Hepatocyte (in vitro differentiated cells): ENCODE measurements around the gene KRAS. TPM values are rescaled to one million over a fixed set of nuclear protein-coding genes. Genes with fewer than 3 reads are reported as not detected.

Experiments used
- DNase-seq: peaks from one replicate; pipeline ENCODE4 v3.0.0-alpha.2; 2016; ENCODE audit warnings: low spot score
- H2AFZ ChIP-seq: fragments of 200-600 bp; sonication (generic); 2 replicates; pipeline ENCODE4 v1.6.0; 2016; ENCODE audit warnings: antibody characterized with exemption, mild to moderate bottlenecking
- H3K27ac ChIP-seq: fragments of 200-600 bp; sonication (generic); 2 replicates; pipeline ENCODE4 v1.5.1; 2016; ENCODE audit warnings: mild to moderate bottlenecking
- H3K27me3 ChIP-seq: fragments of 200-600 bp; sonication (generic); 2 replicates; pipeline ENCODE4 v1.6.1; 2016
- H3K36me3 ChIP-seq: fragments of 200-600 bp; sonication (generic); replicated peaks from 2 replicates; pipeline ENCODE4 v1.5.1; 2016; ENCODE audit warnings: low read depth; ENCODE audit not compliant: insufficient read depth
- H3K4me1 ChIP-seq: fragments of 200-600 bp; sonication (generic); 2 replicates; pipeline ENCODE4 v1.5.1; 2016; ENCODE audit warnings: mild to moderate bottlenecking, moderate library complexity; ENCODE audit not compliant: insufficient read depth
- H3K4me2 ChIP-seq: fragments of 200-600 bp; sonication (generic); 2 replicates; pipeline ENCODE4 v1.6.0; 2016
- H3K4me3 ChIP-seq: fragments of 200-600 bp; sonication (generic); 2 replicates; pipeline ENCODE4 v1.5.1; 2016; ENCODE audit warnings: mild to moderate bottlenecking
- H3K79me2 ChIP-seq: fragments of 200-600 bp; sonication (generic); 2 replicates; pipeline ENCODE4 v1.6.0; 2017; ENCODE audit warnings: mild to moderate bottlenecking
- H3K9me2 ChIP-seq: fragments of 200-600 bp; sonication (generic); replicated peaks from 2 replicates; pipeline ENCODE4 v1.6.0; 2017; ENCODE audit warnings: mild to moderate bottlenecking; ENCODE audit not compliant: insufficient read depth
- H3K9me3 ChIP-seq: fragments of 200-600 bp; sonication (generic); 2 replicates; pipeline ENCODE4 v1.5.1; 2016; ENCODE audit warnings: low read depth, mild to moderate bottlenecking
- H4K20me1 ChIP-seq: fragments of 200-600 bp; sonication (generic); 2 replicates; pipeline ENCODE4 v1.6.0; 2016; ENCODE audit warnings: mild to moderate bottlenecking; ENCODE audit not compliant: insufficient read depth, poor library complexity, severe bottlenecking
- CTCF ChIP-seq: fragments of 200-600 bp; sonication (generic); IDR thresholded peaks from 2 replicates; pipeline ENCODE4 v1.5.1; 2016; ENCODE audit warnings: antibody characterized with exemption, mild to moderate bottlenecking; ENCODE audit not compliant: poor library complexity
- EZH2 ChIP-seq: fragments of 200-600 bp; sonication (generic); IDR thresholded peaks from 2 replicates; pipeline ENCODE4 v1.6.1; 2016; ENCODE audit warnings: antibody characterized with exemption, mild to moderate bottlenecking, borderline replicate concordance
- EZH2phosphoT487 ChIP-seq: fragments of 200-600 bp; sonication (generic); IDR thresholded peaks from one replicate; pipeline ENCODE4 v1.6.1; 2018; ENCODE audit warnings: antibody characterized with exemption, mild to moderate bottlenecking, low read depth, moderate library complexity; ENCODE audit not compliant: unreplicated experiment, severe bottlenecking
- WGBS: methylation state at CpG from one replicate; pipeline ENCODE4 v1.1.6; 2016; ENCODE audit warnings: low lambda C conversion rate; ENCODE audit errors: missing lambda C conversion rate; 5-methylcytosine and 5-hydroxymethylcytosine counted together
- polyA plus RNA-seq: library from polyadenylated mRNA; unstranded; fragments of >200 nt; fragmentation: Nextera tagmentation; extraction: Ambion mirVana; gene quantifications from 2 replicates; pipeline ENCODE4 v1.2.1, GENCODE V29; 2016
- total RNA-seq: library from RNA; depleted of rRNA; stranded (reverse); fragments of >200 nt; gene quantifications from 2 replicates; pipeline ENCODE4 v1.2.3, GENCODE V29; 2014

The KRAS gene
- 35.7 and 43.6 TPM in 2 replicates for total RNA-seq
- polyA plus RNA-seq: 41.0 and 42.5 TPM in 2 replicates

GRCh38 chr12:25250744-25251730 is at the start of gene KRAS:
Gene KRAS, minus strand, starts transcription at chr12:25250929.
- Histone ChIP-seq H3K27me3 (no peaks in the 10 kb centered on the region), H3K4me3 (peak within 1 kb of the TSS; percentile 79), H3K9me3 (no peaks in the 10 kb centered on the region), H3K9me2 (no peaks in the 10 kb centered on the region), H3K4me1 (peaks cover 28% of the 10 kb centered on the region), H2AFZ (peak within 1 kb of the TSS; percentile 75), H3K4me2 (peak within 1 kb of the TSS; percentile 78), H3K27ac (peak within 1 kb of the TSS; percentile 97), H4K20me1 (peaks cover 5% of the 10 kb centered on the region), H3K36me3 (no peaks in the 10 kb centered on the region), H3K79me2 (peaks cover 41% of the 10 kb centered on the region)
- no peak for TF ChIP-seq EZH2
- TF ChIP-seq EZH2phosphoT487: no peak
- TF ChIP-seq CTCF: no peak
- WGBS: 2% methylated on average over 70 of the region's 105 CpGs
- peak; percentile 99 for DNase-seq

- Histone ChIP-seq H3K4me1 (no peaks in the 10 kb centered on the region), H3K79me2 (no peaks in the 10 kb centered on the region), H3K4me2 (no peak overlapping the region), H4K20me1 (no peaks in the 10 kb centered on the region), H3K27ac (no peak overlapping the region), H3K36me3 (no peaks in the 10 kb centered on the region), H3K9me3 (no peaks in the 10 kb centered on the region), H3K9me2 (no peaks in the 10 kb centered on the region), H2AFZ (no peak overlapping the region), H3K4me3 (no peak overlapping the region), H3K27me3 (no peaks in the 10 kb centered on the region)
- TF ChIP-seq CTCF (no peak), EZH2 (no peak), EZH2phosphoT487 (no peak)
- no peak for DNase-seq
Observed at GRCh38 chr12:25296381-25296780, 45.7 kb upstream of the KRAS start.

GRCh38 chr12:25295361-25295760 is 44.6 kb upstream of the KRAS start:
- no peak overlapping the region for H3K4me2 ChIP-seq
- H4K20me1 ChIP-seq: no peaks in the 10 kb centered on the region
- TF ChIP-seq CTCF (no peak), EZH2phosphoT487 (no peak), EZH2 (no peak)
- no peaks in the 10 kb centered on the region for H3K9me2 ChIP-seq
- H3K4me3 ChIP-seq: no peak overlapping the region
- no peak overlapping the region for H2AFZ ChIP-seq
- 71% methylated on average over 2 of the region's 2 CpGs for WGBS
- H3K79me2 ChIP-seq: no peaks in the 10 kb centered on the region
- H3K9me3 ChIP-seq: no peaks in the 10 kb centered on the region
- DNase-seq: no peak
- no peak overlapping the region for H3K27ac ChIP-seq
- H3K4me1 ChIP-seq: no peaks in the 10 kb centered on the region
- no peaks in the 10 kb centered on the region for H3K27me3 ChIP-seq
- H3K36me3 ChIP-seq: no peaks in the 10 kb centered on the region
